HG03060 (cell line): ENCODE results near the gene PDE8A.

ENCODE experiments used
- ATAC-seq: cut with Tn5 transposase; IDR thresholded peaks from one replicate; pipeline ENCODE4 v1.9.1; 2021; ENCODE audit warnings: low read depth, moderate number of reproducible peaks; ENCODE audit not compliant: unreplicated experiment

The PDE8A gene

DNA sequence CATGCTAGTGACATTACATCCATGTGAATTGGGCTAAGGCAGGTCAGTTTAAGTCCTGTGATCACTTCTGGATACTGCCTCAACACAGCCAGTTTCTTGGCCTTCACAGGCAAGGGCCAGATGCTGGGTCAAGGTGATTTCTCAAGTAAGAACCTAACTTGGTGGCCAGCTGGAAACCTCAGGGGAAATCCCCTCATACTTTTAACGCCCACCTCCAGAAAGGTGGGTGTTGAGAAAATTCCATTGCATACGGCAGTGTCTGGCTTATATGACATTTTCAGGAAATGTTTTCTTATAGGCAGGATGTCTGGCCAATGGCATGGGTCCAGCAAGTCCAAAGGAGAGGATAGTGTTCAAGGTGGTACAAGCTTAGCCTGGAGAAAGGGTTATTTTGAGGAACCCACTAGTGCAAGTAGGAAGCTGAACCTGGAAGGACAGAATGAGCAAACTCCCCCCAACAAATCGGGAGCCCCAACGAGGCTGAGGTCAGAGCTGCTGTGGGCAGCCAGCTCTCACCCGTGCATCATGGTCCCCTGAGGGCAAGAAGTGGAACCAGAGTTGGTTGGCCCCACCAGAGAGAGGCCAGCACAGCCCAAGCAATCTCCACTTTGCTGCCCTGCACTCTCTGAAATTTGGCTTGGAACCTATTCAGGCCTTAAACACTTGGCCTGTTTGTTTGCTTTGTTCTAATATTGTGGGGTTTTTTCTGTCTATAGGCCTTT is 135.4 kb downstream of the PDE8A start:
- no peak for ATAC-seq

DNA sequence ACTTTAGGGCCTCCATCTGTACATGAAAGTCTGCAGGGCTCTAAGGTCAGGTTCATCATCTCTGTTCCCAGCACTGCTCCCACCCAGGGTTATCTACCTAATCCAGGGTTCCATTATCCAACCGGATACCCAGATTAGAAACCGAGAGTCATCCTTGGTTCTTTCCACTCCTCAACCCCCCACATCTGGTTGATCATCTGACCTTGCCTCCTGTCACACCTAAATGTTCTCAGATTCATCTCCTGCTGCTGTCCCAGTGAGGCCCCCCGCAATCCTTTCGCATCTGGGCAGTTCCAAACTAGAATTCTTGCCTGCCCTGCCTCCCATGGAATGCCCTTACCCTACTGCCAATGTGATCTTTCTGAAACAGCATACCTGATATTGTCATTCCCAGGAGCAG is 136.5 kb downstream of the PDE8A start:
- ATAC-seq, result no peak

DNA sequence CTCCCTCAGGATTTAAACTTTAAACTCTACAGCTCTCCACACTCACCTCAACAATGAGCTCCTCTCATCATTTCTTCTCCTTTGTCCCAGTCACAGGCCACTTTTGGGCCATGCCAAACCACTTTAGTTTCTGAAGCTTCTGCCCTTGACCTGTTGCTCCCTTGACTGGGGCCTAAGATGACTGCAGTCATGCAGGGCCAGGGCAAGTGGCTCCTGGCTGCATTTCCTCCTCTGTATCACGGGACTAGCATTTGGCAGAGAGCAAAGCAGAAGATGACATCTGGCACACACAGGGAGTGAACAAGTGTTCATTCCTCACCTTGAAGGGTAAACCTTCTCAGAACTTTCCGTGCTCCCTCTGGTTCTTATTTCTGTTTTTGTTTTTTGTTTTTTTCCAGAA is 136.9 kb downstream of the PDE8A start:
- ATAC-seq, result no peak

DNA sequence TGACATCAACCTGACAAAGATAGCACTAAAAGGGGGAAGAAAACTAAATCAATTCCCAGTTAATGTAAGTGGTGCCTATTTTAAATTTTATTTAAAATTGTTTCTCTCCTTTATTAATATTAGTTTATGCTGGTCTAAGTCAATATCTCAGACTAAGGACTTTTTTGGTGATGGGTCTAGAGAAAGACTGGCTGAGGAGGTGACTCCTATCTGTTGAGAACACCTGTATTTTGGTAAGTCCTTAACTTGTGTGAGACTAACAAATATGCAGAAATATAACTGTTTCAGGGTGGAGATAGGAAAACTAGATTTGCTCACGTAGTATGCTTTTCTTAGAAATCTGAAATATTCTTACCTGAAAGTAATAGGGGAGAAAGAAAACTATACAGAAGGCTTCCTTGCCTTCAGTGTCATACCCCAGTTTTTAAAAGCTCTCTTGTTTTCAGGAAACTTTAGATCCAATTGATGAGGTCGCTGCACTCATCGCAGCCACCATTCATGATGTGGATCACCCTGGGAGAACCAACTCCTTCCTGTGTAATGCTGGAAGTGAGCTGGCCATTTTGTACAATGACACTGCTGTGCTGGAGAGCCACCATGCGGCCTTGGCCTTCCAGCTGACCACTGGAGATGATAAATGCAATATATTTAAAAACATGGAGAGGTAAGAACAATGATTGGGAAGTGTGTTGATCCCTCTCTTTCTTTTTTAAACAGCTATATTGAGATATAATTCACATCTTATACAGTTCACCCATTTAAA is 138.9 kb downstream of the PDE8A start:
- no peak for ATAC-seq

DNA sequence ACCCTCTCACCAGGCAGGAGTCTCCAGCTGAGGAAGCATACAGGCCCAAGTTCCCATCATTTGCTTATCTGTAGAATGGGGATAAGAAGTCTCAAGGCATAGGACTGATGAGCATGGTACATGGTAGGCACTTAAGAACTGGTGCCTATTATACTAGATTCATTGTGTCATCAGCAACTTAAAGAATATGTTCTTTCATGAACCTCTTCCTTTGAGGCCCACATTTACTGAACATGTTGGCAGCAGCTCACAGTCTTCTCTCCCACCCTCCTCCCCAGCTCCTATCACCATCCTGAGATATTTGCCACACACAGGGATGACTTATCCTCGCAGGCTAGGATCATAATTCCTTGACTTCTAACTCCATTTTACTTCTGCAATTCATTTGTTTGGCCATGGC is 142.5 kb downstream of the PDE8A start:
- no peak for ATAC-seq

DNA sequence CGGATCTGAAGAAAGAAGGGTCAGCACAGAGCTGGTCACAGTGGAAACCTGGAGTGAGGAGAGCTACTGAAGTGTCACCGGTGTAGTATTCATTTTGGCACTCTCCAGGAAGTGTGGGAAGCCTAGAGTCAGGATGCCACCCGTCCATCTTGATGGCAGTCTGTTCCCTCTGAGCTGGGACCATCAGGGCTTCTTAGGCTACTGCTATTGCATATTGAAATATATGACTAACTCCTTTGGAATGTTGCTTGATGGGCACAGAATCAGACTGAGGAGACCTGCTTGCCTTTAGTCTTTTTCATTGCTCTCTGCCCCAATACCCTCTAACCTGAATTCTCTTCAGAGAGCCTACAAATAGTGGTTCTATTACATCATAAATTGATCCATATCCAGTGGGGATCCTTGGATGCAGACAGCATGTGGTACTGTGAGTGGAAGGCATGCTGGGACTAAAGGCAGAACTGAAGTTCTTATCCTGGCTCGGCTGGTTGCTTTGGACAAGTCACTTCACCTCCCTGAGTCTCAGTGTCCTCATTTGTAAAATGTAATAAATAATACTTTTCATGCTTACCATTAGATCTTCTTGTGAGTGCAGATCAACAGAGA is 143.5 kb downstream of the PDE8A start:
- no peak for ATAC-seq

DNA sequence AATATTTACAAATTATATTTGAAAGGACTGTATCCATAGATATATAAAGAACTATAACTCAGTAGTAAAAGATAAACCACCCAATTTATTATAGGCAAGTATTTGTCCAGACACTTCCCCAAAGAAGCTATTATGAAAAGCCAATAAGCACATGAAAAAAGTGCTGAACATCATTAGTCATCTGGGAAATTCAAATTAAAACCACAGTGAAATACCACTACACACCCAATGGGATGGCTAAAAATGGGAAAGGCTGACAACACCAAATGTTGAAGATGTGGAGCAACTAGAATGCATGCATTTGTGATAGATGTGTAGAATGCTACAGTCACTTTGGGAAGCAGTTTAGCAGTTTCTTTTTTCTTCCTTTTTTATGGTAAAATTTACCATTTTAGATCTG is 147.0 kb downstream of the PDE8A start:
- no peak for ATAC-seq

DNA sequence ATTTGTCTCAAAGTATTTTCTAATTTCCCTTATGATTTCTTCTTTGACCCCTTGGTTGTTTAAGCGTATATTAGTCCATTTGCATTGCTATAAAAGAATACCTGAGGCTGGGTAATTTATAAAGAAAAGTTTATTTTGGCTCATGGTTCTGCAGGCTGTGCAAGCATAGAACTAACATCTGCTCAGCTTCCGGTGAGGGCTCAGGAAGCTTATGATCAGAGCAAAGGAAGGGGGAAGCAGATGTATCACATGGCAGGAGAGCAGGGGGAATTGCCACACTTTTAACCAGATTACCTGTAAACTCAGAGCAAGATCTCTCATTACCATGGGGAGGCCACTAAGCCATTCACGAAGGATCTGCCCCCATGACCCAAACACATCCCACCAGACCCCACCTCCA is 148.2 kb downstream of the PDE8A start:
- ATAC-seq, result no peak

DNA sequence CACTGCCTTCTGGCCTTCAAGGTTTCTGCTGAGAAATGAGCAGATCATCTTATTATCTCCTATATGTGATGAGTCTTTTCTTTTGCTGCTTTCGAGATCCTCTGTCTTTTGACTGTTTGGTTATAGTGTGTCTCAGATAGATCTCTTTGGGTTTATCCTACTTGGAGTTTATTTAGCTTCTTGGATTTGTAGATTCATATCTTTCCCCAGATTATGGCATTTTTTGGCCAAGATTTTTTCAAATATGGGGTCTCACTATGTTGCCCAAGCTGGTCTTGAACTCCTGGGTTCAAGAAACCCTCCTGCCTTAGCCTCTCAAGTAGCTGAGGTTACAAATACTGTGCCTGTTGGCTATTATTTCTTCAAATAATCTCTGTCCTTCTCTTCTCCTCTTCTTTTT is 150.3 kb downstream of the PDE8A start:
- ATAC-seq, result no peak

DNA sequence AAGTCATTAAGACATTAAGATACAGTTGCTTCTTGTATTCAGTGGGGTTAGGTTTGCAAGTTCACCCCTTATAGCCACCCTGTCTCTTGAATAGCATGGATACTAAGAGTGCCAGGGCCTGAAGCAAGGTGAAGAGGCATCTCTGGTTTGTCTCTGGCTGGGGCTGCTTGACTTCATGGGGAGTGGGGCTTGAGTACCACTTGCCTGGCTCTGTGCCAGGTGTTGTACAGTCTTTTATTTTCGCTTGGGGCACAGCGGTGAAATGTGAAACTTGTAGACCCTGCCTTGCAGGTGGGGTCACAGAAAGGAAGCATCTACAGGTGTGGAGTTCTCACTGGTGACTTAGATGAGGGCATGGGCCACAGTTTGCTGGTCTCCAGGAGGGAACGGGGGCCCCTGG is 152.1 kb downstream of the PDE8A start:
- no peak for ATAC-seq

DNA sequence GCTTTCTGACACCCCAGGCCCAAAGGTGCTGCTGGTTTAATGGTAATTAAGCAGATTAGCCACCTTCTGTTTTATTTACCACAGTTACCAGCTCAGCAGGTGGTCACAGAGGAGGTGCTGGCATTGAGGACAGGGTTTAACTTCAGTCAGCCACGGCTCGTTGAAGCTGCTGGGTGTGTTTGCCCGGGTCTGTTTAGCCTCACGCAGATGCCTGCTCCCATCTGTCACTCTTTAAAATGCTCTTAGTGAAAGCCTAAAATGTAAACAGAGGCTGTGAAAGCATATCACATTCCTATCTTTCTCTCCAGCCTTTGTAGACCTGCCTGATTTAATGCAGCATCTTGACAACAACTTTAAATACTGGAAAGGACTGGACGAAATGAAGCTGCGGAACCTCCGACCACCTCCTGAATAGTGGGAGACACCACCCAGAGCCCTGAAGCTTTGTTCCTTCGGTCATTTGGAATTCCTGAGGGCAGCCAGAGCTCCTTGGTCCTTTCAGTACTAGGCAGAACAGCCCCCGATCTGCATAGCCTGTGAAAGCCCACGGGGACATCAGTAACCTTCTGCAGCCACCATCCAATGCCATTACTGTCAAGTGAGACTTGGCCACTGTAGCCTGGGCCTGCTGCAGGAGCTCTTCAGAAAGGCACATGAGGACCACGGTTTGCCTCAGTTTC is 156.0 kb downstream of the PDE8A start:
- ATAC-seq, result no peak

DNA sequence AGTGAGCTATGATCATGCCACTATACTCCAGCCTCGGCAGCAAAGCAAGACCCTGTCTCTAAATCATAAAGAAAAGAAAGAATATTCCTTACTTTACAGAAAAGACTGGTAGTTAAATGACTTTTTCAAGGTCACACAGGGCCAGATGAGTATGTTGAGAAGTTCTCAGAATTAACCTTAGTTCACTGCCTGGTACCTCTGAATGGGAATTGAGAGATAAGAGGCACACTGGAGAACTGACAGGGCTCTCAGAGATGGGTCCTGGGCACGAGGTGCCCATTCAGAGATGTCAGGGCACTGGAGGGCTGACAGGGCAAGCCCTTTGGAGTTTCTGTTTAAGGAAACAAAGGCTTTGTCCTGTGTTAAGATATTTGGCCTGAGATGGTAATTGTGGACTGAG is 157.7 kb downstream of the PDE8A start:
- ATAC-seq, result no peak

DNA sequence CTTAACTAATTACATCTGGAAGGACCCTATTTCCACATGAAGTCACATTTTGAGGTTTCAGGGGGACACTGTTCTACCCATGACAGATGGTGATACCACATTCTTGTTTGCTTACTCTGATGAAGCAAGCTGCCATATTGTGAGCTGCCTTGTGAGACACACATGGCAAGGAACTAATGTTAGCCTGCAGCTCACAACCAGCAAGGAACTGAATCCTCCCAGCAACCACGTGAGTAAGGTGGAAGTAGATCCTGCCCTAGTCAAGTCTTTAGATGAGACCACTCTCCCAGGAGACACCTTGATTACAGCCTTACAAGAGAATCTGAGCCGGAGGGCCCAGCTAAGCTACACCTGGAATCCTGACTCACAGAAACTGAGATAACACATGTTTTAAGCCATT is 160.1 kb downstream of the PDE8A start:
- no peak for ATAC-seq

DNA sequence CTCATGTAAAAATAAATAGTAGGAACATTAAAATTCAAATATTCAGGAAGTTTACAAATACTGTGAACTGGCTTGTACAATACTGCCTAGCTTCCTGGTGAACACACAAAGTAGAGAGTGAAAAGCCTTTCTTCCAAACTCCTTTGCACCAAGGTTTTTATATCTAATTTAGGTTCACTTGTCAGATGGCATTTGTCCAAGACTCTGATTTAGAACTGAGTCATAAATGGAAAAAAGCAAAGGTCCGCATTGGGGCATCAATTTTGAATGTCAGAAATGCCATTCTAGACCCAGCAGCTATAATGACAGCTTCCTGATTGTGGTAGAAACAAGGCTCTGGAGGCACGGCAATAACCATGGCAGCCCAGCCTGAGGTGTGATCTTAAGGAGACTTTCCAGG is 160.7 kb downstream of the PDE8A start:
- ATAC-seq, result no peak

DNA sequence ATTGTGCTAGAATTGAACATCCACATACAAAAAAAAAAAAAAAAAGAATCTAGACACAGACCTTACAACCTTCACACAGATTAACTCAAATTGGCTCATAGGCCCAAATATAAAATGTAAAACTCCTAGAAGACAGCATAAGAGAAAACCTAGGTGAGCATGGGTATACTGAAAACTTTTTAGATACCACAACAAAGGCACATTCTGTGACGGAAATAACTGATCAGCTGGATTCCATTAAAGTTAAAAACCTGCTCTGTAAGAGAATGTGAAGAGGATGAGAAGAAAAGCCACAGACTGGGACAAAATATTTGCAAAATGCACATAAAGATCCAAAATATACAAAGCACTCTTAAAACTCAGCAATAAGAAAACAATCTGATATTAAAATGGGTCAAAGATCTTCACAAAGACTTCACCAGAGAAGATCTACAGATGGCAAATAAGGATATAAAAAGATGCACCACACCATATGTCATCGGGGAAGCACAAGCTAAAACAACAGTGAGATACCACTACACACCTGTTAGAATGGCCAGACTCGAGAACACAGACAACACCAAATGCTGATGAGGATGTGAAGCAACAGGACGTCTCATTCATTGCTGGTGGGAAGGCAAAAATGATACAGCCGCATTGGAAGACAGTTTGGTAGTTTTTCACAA is 167.9 kb downstream of the PDE8A start:
- ATAC-seq, result no peak

DNA sequence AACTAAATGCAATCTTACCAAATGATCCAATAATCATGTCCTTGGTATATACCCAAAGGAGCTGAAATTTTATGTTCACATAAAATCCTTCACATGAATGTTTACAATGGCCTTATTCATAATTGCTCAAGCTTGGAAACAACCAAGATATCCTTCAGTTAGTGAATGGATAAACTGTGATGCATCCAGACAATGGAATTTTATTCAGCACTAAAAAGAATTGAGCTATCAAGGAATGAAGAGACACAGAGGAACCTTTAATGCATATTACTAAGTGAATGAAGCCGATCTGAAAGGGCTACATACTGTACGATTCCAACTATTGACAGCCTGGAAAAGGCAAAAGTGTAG is 168.4 kb downstream of the PDE8A start:
- ATAC-seq, result no peak

DNA sequence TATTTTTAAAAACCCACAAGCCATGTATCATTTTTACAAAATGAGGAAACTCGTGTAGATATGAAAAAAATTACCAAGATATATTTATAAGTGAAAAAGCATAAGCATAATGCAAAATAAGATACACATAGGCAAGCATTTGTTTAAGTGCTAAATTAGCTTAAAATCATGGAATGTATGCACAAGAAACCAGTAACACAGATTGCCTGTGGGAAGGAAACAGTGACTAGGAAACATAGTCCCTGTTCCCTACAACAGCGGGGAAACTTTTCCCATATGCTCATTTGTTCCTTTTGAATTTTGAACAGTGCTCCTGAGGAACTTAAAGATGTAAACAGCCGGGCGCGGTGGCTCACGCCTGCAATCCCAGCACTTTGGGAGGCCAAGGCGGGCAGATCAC is 169.5 kb downstream of the PDE8A start:
- ATAC-seq, result no peak

DNA sequence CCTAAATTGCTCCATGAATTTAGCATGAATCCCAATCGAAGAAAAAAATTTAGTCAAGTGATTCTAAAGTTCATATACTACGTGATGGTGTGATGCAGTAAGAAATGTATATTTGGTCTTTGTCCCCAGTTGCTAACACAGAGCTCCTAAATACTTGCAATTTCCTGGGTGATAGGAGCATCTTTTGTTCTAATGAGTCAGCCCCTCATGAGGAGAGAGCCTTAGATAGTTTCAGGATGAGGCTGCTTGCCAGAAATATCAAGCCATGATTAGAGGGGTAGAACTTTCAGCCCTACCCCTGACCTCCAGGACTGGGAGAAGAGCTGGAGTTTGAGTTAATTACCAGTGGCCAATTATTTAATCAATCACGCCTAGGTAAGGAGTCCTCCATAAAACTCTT is 170.2 kb downstream of the PDE8A start:
- no peak for ATAC-seq

DNA sequence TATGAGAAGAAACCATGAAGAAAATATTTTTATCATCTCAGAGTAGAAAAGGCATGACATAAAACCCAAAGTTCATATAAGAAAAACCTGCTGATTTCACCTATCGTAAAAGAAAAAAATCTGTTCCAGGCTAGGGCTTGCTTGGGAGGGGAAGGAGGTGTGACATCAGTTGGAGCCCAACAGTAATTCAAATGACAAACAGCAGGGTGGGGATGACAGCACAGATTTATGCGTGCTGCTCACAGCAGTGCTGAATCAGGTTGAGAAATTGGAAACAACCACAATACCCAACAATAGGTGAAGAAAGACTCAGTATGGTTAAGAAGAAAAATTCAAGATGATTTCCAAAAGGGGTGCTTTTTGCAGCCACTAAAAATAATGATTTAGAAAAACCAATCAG is 172.4 kb downstream of the PDE8A start:
- ATAC-seq, result no peak

DNA sequence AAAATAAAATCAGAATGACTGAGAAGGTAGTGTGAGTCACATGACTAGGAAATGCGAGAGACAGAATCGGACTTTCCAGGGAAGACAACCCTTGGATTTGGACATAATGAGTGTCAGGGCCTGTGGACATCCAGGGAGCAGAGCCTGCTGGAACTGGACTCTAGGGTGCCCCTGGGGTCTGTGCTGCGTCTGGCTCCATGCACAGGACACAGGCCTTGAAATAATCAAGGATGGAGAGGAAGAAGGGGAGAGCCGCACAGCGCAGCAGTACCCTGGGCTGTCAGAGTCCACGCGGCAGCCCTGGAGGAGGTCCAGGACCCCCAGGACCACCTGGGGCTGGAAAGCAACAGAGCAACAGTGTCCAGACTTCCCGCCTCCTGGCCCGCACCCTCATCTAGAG is 173.7 kb downstream of the PDE8A start:
- ATAC-seq, result no peak

DNA sequence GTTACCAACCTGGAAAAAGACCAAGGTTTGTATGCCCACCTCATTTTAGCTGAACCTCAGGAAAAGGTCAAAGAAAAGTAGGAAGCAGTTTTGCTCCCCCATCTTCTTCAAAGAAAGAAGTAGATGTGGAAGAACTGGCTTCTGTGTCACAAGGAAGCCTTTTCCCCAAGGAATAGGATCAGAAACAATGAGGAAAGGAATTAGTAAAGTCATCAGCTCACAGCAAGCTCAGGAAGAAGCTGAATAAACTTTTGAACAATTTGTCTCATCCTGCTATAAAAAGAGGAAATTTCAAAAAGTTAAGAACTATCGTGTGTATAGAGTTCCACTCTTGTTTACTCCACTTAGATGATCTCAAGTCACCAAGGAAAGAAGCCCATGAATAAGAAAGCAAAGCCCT is 174.2 kb downstream of the PDE8A start:
- ATAC-seq, result no peak
